Skin epidermis (tissue), 12 donors: ENCODE data around the gene POU2F2.

Source experiments
- H3K27ac ChIP-seq, 21 experiments: fragments of 200-600 bp; sonication (generic) in 11 of 21; one replicate each; pipeline ENCODE4 v1.5.0; 2020; ENCODE audit warnings: mild to moderate bottlenecking in 3 of 21, inconsistent platforms in 2 of 21, moderate library complexity in 2 of 21
- H3K4me3 ChIP-seq, 7 experiments: fragments of 200-600 bp; sonication (generic) in 2 of 7; one replicate each; pipeline ENCODE4 v1.5.0; 2020; ENCODE audit warnings: inconsistent platforms in 2 of 7, mild to moderate bottlenecking in 2 of 7, moderate library complexity in 1 of 7

Gene POU2F2

DNA sequence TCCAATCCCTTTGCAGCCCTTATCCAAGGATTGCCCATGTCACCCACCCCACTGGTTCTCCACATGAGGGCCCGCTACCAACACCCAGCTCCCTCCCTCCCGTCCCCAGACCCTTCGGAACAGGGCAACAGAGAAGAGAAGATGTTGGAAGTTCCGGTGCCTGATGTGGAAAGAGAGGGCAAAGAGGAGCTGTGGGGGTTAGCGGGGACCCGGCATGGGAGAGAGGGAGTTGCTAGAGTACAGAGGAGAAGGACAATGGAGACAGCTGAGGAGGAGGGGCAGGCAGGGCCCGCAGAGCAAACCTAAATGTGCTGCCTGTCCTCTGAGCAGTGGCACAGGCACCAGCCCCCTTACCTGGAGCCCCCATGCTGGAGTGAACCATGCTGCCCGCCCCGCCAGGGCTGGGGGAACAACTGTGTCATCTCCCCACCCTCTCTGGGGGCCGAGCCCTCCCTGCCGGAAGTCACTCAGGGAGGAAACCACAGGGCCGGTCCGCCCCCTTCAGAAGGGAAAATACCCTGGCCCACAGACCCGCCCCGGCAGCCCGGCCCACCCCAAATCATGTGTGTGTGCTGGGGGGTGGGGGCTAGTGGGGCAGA is at the start of gene POU2F2:
Gene POU2F2, minus strand, starts transcription at position 417 of the 599 bp plus-strand sequence. Its CDS starts 35 bp downstream, at position 382.
- peak within 1 kb of the TSS; percentile 23 to 36 (median 28) for H3K4me3 ChIP-seq
- peak within 1 kb of the TSS in 13 of 21 experiments; percentile 34 to 81 (median 58) for H3K27ac ChIP-seq

DNA sequence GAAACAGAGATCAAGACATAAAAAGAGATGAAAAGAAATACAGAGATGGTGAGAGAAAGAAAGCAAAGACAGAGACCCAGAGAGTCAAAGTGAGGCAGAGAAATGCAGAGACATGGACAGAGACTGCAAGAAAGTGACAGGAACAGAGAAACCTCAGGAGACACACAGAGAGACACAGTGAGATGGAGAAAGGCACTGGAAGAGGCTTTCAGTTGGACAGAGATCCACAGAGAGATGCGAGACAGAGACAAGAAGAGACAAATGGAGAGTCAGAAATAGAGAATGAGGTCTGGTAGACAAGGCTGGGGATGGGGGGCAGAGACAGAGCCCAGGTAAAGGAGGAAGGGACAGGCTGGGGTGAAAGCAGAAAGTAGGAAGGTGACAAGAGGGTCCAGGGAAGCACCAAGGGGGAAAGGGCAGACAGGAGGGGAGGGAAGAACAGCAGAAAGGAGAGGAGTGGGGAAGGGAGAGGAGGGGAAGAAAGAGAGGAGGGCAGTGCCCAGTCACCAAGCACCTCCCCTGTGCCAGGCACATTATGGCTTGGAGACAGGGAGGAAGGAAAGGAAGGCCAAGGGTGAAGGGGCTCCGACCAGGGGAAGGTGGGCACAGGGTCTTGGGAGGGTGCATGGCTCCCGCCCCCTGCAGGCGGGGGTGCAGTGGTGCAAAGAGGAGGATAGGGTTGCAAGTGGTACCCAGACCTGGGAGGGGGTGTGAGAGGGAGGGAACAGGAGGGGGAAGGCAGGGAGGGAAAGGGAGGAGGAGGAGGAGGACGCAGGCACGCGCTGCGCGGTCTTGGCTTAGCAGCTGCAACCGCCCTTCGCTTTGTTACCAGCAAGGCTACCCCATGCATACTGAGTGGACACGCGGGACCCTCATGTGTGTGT is 46.8 kb upstream of the POU2F2 start:
- no peak overlapping the region for H3K4me3 ChIP-seq
- no peak overlapping the region for H3K27ac ChIP-seq

DNA sequence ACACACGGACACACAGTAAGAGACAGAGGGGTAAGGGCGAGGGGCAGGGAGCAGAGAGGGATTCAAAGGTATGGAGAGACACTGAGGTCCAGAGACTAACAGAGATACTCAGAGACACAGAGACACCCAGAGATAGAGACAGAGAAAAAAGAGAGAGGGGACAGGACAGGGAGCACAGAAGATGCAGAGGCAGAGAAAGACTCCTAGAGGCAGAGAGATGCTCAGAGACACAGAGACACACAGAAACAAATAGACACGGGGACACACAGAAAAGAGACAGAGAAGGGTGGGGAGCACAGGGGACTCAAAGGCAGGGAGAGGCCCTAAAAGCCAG is 45.4 kb upstream of the POU2F2 start:
- H3K27ac ChIP-seq: no peak overlapping the region

DNA sequence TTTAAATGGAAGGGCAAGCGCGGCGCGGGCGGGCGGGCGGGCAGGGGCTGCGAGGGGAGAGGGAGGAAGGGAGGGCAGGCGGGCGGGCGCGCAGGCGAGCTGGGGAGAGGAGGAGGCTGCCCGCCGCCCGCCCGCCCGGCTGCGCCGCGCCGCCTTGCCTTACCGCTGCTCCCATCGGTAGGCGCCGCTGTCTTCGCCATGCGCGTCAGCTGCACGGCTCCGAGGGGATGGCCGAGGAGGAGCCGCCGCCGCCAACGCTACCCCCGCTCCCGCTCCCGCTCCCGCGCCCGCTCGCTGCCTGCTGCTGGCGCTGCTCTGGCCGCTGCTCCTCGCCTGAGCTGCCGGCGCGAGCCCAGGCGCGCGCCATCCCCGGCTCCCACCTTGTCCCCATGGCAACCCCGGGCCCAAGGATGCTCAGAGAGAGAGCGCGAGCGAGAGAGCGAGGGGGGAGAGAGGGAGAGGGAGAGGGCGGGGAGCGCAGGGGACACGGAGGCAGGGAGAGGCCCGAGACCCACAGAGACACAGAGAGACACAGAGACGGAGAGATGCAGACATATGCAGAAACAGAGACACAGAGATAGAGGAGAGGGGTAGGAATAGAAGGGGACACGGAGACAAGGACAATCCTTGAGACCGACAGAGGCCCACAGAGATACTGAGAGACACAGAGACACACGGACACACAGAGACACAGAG is 44.9 kb upstream of the POU2F2 start:
- H3K27ac ChIP-seq: no peak overlapping the region
- peak overlapping the region; percentile 22 to 51 (median 34) for H3K4me3 ChIP-seq

More for the DNA sequence above, 45.4 kb upstream of the POU2F2 start:
- no peak overlapping the region for H3K4me3 ChIP-seq

DNA sequence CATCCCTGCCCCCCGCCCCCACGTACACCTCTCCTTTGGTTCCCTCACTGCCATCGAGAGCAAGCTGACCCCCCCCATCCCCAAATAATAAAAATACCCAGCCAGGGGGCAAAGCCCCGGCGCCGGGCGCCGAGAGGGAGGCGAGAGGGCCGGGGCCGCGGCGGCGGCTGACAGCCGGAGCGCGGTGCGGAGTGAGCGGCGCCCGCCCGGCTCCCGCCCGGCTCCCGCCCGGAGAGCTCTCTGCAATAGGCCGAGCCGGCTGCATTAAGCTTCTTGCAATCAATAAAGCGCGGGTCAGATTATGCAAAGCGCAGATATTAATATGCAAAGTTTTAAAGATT is 44.4 kb upstream of the POU2F2 start:
- no peak overlapping the region for H3K27ac ChIP-seq
- H3K4me3 ChIP-seq: peak overlapping the region; percentile 22 to 51 (median 34)

DNA sequence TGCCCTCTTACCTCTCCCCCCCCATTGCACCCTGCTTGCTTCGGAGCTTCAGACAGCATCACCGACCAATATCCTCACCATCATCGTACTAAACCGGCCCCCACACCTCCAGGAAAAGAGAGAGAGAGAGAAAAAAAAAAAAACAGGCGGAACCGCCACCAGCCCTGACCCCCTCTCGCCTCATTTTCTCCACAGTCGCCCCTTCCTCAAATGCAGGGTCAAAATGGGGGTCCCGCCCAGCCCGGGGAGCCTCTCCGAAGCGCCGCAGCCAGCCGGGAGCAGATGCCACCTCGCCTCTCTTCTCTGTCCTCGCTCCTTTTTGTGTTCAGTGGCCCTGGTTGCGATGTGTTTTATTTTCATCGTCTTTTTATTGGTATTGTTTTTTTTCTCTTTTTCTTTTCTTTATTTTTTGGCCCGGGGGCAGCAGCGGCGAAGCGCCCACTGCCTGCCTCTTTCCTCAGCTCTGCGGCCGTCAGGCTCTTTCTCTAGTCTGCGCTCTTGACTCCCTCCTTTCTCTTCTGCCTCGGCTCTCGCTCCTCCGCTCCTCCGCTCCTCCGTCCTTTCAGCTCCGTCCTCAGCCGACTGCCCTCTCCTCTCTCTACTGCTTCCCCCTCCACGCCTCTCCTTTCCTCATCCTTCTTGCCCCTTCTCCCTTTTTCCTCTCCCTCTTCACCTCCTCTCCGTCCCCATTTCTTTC is 43.9 kb upstream of the POU2F2 start:
- Histone ChIP-seq H3K27ac (peak overlapping the region in 1 of 21 experiments; percentile 1), H3K4me3 (peak overlapping the region; percentile 22 to 51 (median 34))

DNA sequence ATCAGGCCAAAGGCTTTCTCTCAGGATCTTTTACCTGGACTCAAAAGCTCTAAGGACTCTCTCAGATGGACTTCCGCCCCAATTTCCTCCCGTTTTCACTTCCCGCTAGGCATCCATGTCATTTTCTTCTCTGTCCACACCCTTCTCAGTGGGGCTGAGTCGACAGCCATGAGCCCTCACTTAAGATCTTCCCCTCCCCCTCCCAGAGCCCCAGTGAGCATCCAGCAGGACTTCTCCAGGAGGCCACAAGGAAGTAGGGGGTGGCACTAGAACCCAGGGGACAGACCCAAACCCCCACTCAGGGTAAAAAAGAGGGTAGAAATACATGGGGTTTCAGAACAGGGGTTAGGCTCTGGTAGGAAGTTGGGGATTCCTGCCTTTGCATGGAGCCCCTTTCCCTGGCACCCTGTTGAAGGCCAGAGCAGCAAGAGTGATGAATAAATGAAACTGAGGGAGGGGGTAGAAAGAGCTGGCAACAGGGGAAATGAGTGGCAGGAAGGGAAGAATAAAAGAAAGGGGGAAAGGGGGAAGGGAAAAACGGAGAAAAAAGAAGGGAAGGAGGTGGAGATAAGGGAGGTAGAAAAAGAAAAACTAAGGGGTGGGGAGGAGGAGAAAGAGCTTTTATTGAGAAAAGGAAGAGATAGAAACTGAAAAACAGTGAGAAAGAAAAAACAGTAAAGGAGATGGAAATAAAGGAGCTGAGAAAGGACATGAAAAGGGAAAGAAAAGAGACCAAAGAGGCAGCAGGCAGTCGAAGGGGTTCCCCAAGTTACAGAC is 42.9 kb upstream of the POU2F2 start:
- H3K4me3 ChIP-seq: no peak overlapping the region
- H3K27ac ChIP-seq: no peak overlapping the region

DNA sequence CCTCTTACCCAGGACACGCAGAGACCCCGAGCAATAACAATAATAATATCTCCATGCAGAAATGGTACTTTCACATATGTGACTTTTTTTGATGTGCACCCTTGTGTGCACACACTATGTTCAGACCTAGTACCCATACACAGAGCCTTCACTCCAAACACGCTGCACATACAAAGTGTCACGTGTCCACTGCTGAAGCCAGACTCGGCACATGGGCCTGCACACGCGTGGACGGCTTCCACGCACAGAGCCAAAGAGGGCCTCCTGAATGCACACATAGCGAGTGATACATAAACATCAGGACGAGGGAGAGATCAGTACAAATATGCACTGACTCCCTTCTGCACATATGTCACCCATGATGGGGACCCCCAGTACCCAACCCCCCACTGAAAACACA is 41.9 kb upstream of the POU2F2 start:
- Histone ChIP-seq H3K27ac (no peak overlapping the region), H3K4me3 (no peak overlapping the region)

DNA sequence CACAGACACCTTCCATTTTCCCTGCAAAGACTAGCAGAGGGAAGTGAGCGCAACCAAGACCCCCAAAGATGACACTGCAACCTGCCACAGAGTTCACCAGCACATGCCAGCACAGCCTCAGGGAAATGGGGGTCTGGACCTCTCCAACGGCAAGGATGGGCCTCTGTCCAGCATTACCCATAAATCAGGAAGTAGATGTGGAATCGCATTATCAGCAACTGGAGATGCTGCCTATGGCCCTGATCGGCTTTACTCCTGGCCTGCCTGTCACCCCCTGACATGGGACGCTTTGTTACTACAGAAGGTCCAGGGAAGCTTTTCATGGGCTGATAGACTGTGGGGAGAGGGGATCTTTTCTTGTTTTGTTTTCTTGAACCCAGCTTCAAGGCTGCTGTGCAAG is 41.4 kb upstream of the POU2F2 start:
- no peak overlapping the region for H3K27ac ChIP-seq

DNA sequence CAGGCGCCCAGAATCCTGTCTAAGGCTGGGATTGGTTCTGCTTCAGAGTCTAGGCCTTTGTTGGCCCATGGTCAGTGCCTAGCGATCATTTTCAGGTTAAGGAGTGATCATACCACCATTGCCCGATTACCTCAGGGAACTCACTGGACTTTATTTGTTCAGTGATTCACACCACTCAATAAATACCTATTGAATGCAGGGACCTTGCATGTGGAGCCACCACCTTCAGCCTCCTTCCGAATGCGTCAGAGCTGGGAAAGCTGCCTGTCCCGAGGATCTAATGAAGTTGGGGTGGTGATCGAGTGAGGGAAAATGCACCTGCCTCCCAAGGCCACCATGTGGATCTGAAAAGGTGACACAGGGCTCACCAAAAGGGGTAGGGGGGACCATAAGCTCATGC is 40.0 kb upstream of the POU2F2 start:
- Histone ChIP-seq H3K27ac (no peak overlapping the region), H3K4me3 (no peak overlapping the region)

More for the DNA sequence above, 41.4 kb upstream of the POU2F2 start:
- H3K4me3 ChIP-seq: no peak overlapping the region

DNA sequence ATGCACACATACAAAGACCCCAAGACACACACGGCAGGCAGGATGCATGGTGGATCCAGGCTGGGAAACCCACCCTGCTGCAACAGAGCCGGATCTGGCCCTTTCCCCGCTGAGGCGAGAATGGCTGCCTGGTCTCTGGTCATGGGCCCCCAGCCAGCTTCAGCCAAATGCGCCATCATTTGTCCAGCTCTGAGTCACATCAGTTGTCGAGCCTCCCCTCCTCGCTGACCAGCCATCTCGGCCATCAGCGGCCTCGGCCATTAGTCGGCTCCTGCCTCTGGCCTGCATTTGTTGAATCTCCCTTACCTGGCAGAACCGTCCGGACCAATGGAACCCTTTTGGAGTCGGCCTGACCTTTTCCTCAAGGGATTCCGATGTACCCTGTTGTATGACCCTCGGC is 38.5 kb upstream of the POU2F2 start:
- no peak overlapping the region for H3K4me3 ChIP-seq

DNA sequence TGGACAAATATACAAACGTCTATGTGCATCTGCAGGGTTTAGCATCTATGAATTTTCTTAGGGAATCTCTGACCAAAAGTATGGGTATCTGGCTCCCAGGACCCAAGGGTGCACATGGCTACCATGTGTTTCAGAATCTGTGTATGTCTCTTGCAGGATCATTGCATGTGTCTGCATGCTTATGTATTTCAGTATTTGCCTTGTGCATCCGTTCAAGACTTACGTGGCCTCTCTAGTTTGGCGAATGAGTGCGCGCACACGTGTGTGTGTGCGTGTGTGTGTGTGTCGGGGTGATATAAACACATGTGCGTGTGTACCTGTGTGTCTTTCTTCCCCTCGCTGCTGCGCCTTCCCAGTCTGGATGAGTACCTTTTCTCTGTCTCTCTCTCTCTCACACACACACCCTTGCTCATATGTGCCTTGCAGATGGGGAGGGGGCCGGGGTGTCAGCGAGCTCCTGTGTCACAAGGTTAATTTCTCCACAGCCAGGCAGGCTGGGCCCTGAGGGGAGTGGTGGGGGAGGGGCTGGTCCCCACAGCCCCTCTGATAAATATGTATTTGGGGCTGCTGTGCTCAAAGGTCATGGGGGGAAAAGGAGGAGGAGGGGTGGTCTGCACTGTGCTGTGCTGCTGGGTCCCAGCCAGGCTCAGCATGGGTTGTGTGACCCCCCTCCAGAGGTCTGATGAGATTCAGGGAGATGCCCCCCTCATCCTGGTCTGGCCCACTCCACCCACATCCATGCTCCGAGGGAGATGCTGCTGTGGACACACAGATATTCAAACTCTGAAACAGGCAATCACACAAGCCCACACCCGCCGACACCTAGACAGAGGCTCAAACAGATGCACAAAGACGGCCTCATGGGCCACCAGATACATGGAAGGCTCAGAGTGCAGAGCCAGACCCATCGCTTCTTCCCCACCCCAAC is 37.5 kb upstream of the POU2F2 start:
- H3K4me3 ChIP-seq: no peak overlapping the region
- no peak overlapping the region for H3K27ac ChIP-seq

More for the DNA sequence above, 38.5 kb upstream of the POU2F2 start:
- no peak overlapping the region for H3K27ac ChIP-seq

DNA sequence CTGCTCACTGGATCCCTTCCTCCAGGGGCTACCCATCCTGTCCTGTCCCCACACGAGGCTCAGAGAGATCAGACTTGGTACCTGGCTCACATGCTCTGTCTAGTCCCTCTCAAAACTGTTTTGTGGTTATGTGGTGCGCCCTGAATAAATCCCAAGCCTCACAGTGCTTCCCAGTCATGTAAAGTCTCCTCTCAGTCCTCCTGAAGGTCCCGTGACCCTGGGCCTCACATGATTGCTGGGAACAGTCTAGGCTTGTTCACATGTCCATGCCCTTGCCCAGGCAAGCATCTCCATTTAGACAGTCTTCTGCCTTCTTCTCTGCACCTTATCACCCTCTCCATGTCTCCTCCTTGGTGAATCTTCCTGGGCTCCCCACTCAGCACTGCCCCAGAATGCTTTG is 36.0 kb upstream of the POU2F2 start:
- Histone ChIP-seq H3K27ac (no peak overlapping the region), H3K4me3 (no peak overlapping the region)

DNA sequence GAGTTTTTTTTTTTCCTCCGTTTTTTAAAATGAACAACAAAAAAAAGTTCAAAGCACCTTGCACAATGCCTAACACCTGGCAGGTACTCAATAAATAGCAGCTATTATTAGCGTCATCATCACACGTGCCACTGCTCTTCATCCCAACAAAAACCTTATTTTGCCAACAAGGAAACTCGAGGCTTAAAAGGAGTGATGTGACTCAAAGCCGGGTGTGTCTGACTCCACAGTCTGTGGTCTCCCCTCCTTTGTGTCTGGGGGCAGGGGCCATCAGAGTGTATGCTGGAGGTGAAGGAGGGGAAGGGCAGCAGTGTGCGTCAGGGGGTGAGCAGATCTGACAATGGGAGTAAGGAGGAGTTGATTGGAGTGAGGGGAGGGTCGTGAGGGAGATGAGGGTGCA is 34.1 kb upstream of the POU2F2 start:
- H3K27ac ChIP-seq: no peak overlapping the region

DNA sequence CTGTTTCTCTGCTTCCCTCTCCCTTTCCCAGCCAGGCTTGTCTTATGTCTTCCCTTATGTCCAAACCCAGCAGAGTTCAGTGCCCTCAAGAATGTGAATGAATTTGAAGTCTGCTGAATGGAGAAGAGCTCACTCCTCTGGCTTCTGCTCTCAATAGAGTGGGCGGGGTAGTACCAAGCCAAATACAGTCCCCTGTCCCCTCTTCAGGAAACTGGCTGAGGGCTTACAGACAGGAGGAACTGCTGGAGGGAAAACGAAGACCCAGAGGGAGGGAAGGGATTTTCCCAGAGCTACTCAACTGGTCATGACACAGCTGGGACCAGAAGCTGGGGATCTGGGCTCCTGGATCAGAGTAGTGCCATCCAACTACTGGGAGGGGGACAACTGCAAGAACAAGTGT is 32.9 kb upstream of the POU2F2 start:
- Histone ChIP-seq H3K4me3 (no peak overlapping the region), H3K27ac (no peak overlapping the region)

More for the DNA sequence above, 34.1 kb upstream of the POU2F2 start:
- H3K4me3 ChIP-seq: no peak overlapping the region

DNA sequence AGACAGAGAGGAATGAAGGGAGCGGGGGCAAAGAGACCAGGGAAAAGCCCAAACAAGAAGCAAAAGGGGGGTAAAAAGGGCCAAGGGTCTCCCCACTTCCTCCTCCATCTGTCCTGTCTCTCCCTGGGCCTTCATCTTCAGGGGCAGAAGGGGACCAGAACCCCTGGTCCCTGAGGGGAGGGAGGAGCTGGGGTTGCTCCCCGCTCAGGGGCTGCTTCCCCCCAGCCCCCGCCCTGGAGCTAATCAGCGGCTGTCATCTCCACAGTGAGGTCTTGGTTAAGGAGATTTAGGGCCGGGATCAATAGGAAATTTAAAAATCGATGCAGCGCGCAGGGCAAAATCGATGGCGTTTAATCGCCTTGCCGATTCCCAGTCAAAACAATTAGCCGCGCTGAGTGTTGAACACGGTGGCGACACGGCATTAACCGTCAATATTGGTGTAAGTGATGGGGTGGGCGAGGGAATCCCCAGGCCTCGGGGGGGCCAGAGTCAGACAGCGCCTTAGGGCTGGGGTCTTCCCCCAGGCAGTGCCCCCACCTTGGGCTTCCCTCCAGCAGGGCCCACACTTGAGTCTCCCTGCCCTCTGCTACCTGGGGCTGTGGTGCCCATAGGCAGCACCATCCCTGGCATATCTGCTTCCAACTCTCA is 29.5 kb upstream of the POU2F2 start:
- no peak overlapping the region for H3K4me3 ChIP-seq
- no peak overlapping the region for H3K27ac ChIP-seq

DNA sequence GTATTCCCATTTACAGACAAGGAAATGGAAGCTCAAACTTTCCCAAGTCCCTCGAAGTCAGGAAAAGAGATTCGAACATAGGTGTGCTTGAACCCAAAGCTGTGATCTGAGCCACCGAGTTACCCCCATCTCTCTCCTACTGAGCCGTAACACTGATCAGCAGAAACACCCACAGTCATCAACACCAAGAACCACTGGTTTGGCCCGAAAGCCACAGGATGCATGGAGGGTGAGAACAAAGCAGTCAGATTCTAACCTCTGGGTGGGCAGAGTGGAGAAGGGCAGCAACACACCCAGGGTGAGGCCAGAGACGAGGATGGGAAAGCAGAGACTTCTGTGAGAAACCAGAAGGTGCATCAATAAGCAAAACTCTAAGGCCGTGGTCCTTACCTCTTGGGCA is 27.7 kb upstream of the POU2F2 start:
- H3K27ac ChIP-seq: no peak overlapping the region

DNA sequence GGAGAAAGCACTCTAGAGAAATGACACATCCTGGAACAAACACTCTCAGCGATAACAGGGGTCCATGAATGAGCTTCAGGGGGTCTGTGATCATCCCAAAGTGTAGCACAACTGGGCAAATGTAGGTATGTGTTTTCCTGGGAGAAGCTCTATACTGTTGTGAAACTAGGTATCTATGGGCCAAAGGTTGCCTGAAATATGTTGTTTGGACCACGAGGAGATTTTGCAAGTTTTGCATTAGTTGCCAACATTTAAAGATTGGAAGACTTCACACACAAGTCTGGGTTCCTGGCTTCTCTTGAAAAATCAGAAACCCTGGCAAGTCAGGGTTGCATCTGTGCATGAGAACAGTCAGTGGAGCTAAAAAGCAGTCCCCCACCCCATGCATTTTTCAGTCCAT is 26.7 kb upstream of the POU2F2 start:
- Histone ChIP-seq H3K4me3 (no peak overlapping the region), H3K27ac (no peak overlapping the region)

More for the DNA sequence above, 27.7 kb upstream of the POU2F2 start:
- H3K4me3 ChIP-seq: no peak overlapping the region
